Ammon's horn (tissue), 1 donor: ENCODE data around the gene LITAFD.
"Not testable (repeated sequence)": the region's sequence is repeated elsewhere in the genome, so short reads cannot be mapped to it uniquely, and the experiment has no call there.

ENCODE experiments used
- DNase-seq: peaks from one replicate; pipeline ENCODE4 v3.0.0-alpha.2; 2016; ENCODE audit warnings: low spot score

The LITAFD gene

GRCh38 chr16:8894736-8895334 lies 12.7 kb downstream of the LITAFD start:
- DNase-seq = no peak

- DNase-seq = no peak
Measured at GRCh38 chr16:8898660-8899318, 16.6 kb downstream of the LITAFD start.

- DNase-seq = no peak
Measured at GRCh38 chr16:8899709-8900317, 17.7 kb downstream of the LITAFD start.

- no peak for DNase-seq
Measured at GRCh38 chr16:8900343-8900742, 18.2 kb downstream of the LITAFD start.

- no peak for DNase-seq
Measured at GRCh38 chr16:8901320-8901861, 19.2 kb downstream of the LITAFD start.

GRCh38 chr16:8903004-8903403 lies 20.9 kb downstream of the LITAFD start:
- DNase-seq = no peak

GRCh38 chr16:8904018-8904430 lies 21.9 kb downstream of the LITAFD start:
- no peak for DNase-seq

- no peak for DNase-seq
Measured at GRCh38 chr16:8905168-8905762, 23.1 kb downstream of the LITAFD start.

GRCh38 chr16:8905795-8906591 lies 23.8 kb downstream of the LITAFD start:
- DNase-seq = no peak

- no peak for DNase-seq
Measured at GRCh38 chr16:8907096-8907495, 24.9 kb downstream of the LITAFD start.

- no peak for DNase-seq
Measured at GRCh38 chr16:8908810-8909468, 26.8 kb downstream of the LITAFD start.

GRCh38 chr16:8910811-8911210 lies 28.7 kb downstream of the LITAFD start:
- DNase-seq = no peak

GRCh38 chr16:8912793-8913192 lies 30.6 kb downstream of the LITAFD start:
- DNase-seq = no peak

- DNase-seq = no peak
Measured at GRCh38 chr16:8914098-8914497, 31.9 kb downstream of the LITAFD start.

GRCh38 chr16:8915722-8916301 lies 33.7 kb downstream of the LITAFD start:
- DNase-seq = no peak

- no peak for DNase-seq
Measured at GRCh38 chr16:8916541-8917225, 34.5 kb downstream of the LITAFD start.

GRCh38 chr16:8917336-8917735 lies 35.2 kb downstream of the LITAFD start:
- DNase-seq = not testable (repeated sequence)

GRCh38 chr16:8919089-8919933 lies 37.2 kb downstream of the LITAFD start:
- DNase-seq = no peak

- no peak for DNase-seq
Measured at GRCh38 chr16:8919934-8920462, 37.8 kb downstream of the LITAFD start.
